DOHH2 (cell line): Measurements from ENCODE around the gene MINK1.

Experiments used
- H3F3A ChIP-seq: fragments of 200-600 bp; sonication (generic), shearing (Covaris generic); 2 replicates; pipeline ENCODE4 v1.6.0; 2016; ENCODE audit warnings: antibody characterized with exemption, mild to moderate bottlenecking; ENCODE audit not compliant: control insufficient read depth, insufficient read depth
- H3K27ac ChIP-seq: fragments of 200-600 bp; sonication (generic); 2 replicates; pipeline ENCODE4 v1.5.1; 2014; ENCODE audit warnings: low read depth, mild to moderate bottlenecking, low read length, moderate library complexity
- H3K27me3 ChIP-seq: fragments of 200-600 bp; sonication (generic); 2 replicates; pipeline ENCODE4 v1.6.1; 2014; ENCODE audit warnings: mild to moderate bottlenecking, low read length, mixed read lengths; ENCODE audit not compliant: control insufficient read depth
- H3K36me3 ChIP-seq: fragments of 200-600 bp; sonication (generic); 2 replicates; pipeline ENCODE4 v1.6.1; 2014; ENCODE audit warnings: mild to moderate bottlenecking, low read length, moderate library complexity, mixed read lengths; ENCODE audit not compliant: control insufficient read depth
- H3K4me1 ChIP-seq: fragments of 200-600 bp; sonication (generic); 2 replicates; pipeline ENCODE4 v1.6.1; 2014; ENCODE audit warnings: mild to moderate bottlenecking, low read length, mixed read lengths; ENCODE audit not compliant: control insufficient read depth
- H3K4me2 ChIP-seq: fragments of 200-600 bp; sonication (generic); 2 replicates; pipeline ENCODE4 v1.6.0; 2014; ENCODE audit warnings: mild to moderate bottlenecking, low read length, moderate library complexity
- H3K4me3 ChIP-seq: fragments of 200-600 bp; sonication (generic); 2 replicates; pipeline ENCODE4 v1.5.1; 2014; ENCODE audit warnings: mild to moderate bottlenecking, low read length, mixed read lengths
- H3K79me2 ChIP-seq: fragments of 200-600 bp; sonication (generic); 2 replicates; pipeline ENCODE4 v1.6.1; 2014; ENCODE audit warnings: mild to moderate bottlenecking, low read length, mixed read lengths; ENCODE audit not compliant: control insufficient read depth
- H3K9me2 ChIP-seq: fragments of 200-600 bp; sonication (generic); replicated peaks from 2 replicates; pipeline ENCODE4 v1.6.1; 2014; ENCODE audit warnings: mild to moderate bottlenecking, low read length, mixed read lengths; ENCODE audit not compliant: control insufficient read depth
- H3K9me3 ChIP-seq: fragments of 200-600 bp; sonication (generic); 2 replicates; pipeline ENCODE4 v1.6.1; 2014; ENCODE audit warnings: antibody characterized with exemption, low read length, mixed read lengths; ENCODE audit not compliant: control insufficient read depth, insufficient read depth
- H4K20me1 ChIP-seq: fragments of 200-600 bp; sonication (generic); 2 replicates; pipeline ENCODE4 v1.6.0; 2014; ENCODE audit warnings: low read depth, mild to moderate bottlenecking, antibody characterized with exemption, low read length, moderate library complexity; ENCODE audit not compliant: control insufficient read depth, insufficient read depth
- CTCF ChIP-seq: fragments of 200-600 bp; sonication (generic); IDR thresholded peaks from one replicate; pipeline ENCODE4 v1.5.1; 2014; ENCODE audit warnings: antibody characterized with exemption, mild to moderate bottlenecking, low read depth, low read length; ENCODE audit not compliant: poor library complexity, severe bottlenecking
- EZH2phosphoT487 ChIP-seq: fragments of 200-600 bp; sonication (generic); IDR thresholded peaks from 2 replicates; pipeline ENCODE4 v1.6.1; 2017; ENCODE audit warnings: borderline replicate concordance, mild to moderate bottlenecking, antibody characterized with exemption, low read length, moderate library complexity, mixed read lengths

MINK1 gene

GRCh38 chr17:4892499-4893221, 59.5 kb downstream of the MINK1 start:
- H3K36me3 ChIP-seq: peaks cover 37% of the 10 kb centered on the region
- no peak for TF ChIP-seq EZH2phosphoT487
- no peak for TF ChIP-seq CTCF

GRCh38 chr17:4893272-4893671, 60.1 kb downstream of the MINK1 start:
- H3K27ac ChIP-seq: no peak overlapping the region
- no peaks in the 10 kb centered on the region for H3F3A ChIP-seq
- TF ChIP-seq EZH2phosphoT487 (no peak), CTCF (no peak)
- H3K9me3 ChIP-seq: no peaks in the 10 kb centered on the region
- no peaks in the 10 kb centered on the region for H4K20me1 ChIP-seq
- peaks cover 37% of the 10 kb centered on the region for H3K36me3 ChIP-seq
- no peaks in the 10 kb centered on the region for H3K79me2 ChIP-seq
- H3K4me2 ChIP-seq: no peak overlapping the region
- no peak overlapping the region for H3K4me3 ChIP-seq
- H3K27me3 ChIP-seq: no peaks in the 10 kb centered on the region
- H3K4me1 ChIP-seq: no peaks in the 10 kb centered on the region
- H3K9me2 ChIP-seq: no peaks in the 10 kb centered on the region

More at GRCh38 chr17:4892499-4893221, 59.5 kb downstream of the MINK1 start:
- Histone ChIP-seq H3K79me2 (no peaks in the 10 kb centered on the region), H3F3A (no peaks in the 10 kb centered on the region), H3K27me3 (no peaks in the 10 kb centered on the region), H3K9me2 (no peaks in the 10 kb centered on the region), H3K9me3 (no peaks in the 10 kb centered on the region), H3K27ac (no peak overlapping the region), H3K4me1 (no peaks in the 10 kb centered on the region), H3K4me2 (no peak overlapping the region), H3K4me3 (no peak overlapping the region), H4K20me1 (no peaks in the 10 kb centered on the region)

GRCh38 chr17:4893721-4894560, 60.8 kb downstream of the MINK1 start:
- no peaks in the 10 kb centered on the region for H3K9me2 ChIP-seq
- H4K20me1 ChIP-seq: no peaks in the 10 kb centered on the region
- H3K9me3 ChIP-seq: no peaks in the 10 kb centered on the region
- H3K79me2 ChIP-seq: no peaks in the 10 kb centered on the region
- no peak overlapping the region for H3K27ac ChIP-seq
- no peak for TF ChIP-seq EZH2phosphoT487
- no peak for TF ChIP-seq CTCF
- H3K27me3 ChIP-seq: no peaks in the 10 kb centered on the region
- no peak overlapping the region for H3K4me3 ChIP-seq
- peaks cover 35% of the 10 kb centered on the region for H3K36me3 ChIP-seq
- no peaks in the 10 kb centered on the region for H3F3A ChIP-seq
- H3K4me2 ChIP-seq: no peak overlapping the region
- peaks cover under 1% of the 10 kb centered on the region; the same call in 1 of the 2 replicates for H3K4me1 ChIP-seq
